Cardiac muscle cell (in vitro differentiated cells and primary cell): ENCODE data around the gene TREM1. TPM values are rescaled to one million over a fixed set of nuclear protein-coding genes. Genes with fewer than 3 reads are reported as not detected.

Experiments
- DNase-seq, 2 donors: peaks; one replicate each; pipeline versions ENCODE4 v3.0.0 to v3.0.0-alpha.2; 2010 to 2017; ENCODE audit warnings: low read depth in 1 of 2, low spot score in 1 of 2
- H3K27ac ChIP-seq: fragments of 200-600 bp; sonication (generic); 2 replicates; pipeline ENCODE4 v1.5.1; 2016
- H3K27me3 ChIP-seq: fragments of 200-600 bp; sonication (generic); 2 replicates; pipeline ENCODE4 v1.6.0; 2016; ENCODE audit warnings: control low read depth
- H3K36me3 ChIP-seq: fragments of 200-600 bp; sonication (generic); 2 replicates; pipeline ENCODE4 v1.5.1; 2016; ENCODE audit warnings: control low read depth
- H3K4me1 ChIP-seq: fragments of 200-600 bp; sonication (generic); 2 replicates; pipeline ENCODE4 v1.8.1; 2017; ENCODE audit warnings: low read depth, mild to moderate bottlenecking, mixed run types
- H3K4me3 ChIP-seq: fragments of 200-600 bp; sonication (generic); 2 replicates; pipeline ENCODE4 v1.5.1; 2016; ENCODE audit warnings: mild to moderate bottlenecking
- H3K9me3 ChIP-seq: fragments of 200-600 bp; sonication (generic); 2 replicates; pipeline ENCODE4 v1.5.1; 2017; ENCODE audit warnings: low read depth, mild to moderate bottlenecking, control low read depth
- polyA plus RNA-seq: library from polyadenylated mRNA; unstranded; fragments of >200 nt; fragmentation: Nextera tagmentation; extraction: Ambion mirVana; gene quantifications from 2 replicates; pipeline ENCODE4 v1.2.1, GENCODE V29; 2016
- total RNA-seq: library from RNA; depleted of rRNA; stranded (reverse); fragments of >200 nt; gene quantifications from 2 replicates; pipeline ENCODE4 v1.2.3, GENCODE V29; 2016
- TF ChIP-seq, protein P1 (sequence below): IDR thresholded peaks from 2 replicates; pipeline ENCODE4 v1.5.1; 2012; ENCODE audit warnings: low read depth, mild to moderate bottlenecking, low read length

Gene TREM1
- total and polyA plus RNA-seq, 2 experiments from 2014 or later: not detected

DNA sequence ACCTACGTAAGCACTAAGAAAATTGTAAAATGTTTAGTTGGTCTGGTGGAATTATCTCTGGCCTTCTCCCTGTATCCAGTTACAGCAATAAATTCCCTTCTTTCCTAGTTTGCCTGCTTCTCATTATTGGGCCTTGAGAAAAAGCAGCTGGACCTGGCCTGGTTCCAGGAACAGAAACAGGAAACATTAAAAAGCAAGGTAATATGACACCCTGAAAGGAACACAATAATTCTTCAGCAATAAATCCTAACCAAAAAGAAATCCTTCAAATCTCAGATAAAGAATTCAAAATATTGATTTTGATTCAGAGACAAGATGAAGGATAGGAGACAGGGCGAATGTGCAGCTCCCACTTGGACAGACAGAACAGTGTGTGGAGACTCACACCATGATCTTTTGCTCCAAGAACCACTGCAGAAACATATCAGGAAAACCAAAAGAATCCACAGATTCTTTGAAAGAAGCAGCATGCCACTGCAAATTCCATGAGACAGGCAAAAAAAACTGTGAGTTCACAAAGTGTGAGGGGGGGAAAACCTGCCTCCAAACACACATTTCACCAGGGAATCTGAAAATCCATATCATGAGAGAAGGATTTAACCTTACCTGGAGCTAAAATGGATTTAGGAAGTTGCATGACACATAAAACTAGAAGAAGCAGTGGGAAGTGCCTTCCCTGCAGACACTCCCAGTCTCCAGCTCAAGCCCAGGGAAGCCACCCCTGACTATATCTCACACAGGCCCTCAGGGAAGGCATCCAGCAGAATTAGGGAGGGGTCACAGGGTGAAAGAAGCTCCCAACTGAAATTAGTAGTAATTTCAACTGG is 28.9 kb downstream of the TREM1 start:
- Histone ChIP-seq H3K4me1 (no peaks in the 10 kb centered on the region), H3K27me3 (peaks cover 4% of the 10 kb centered on the region), H3K36me3 (no peaks in the 10 kb centered on the region), H3K4me3 (no peak overlapping the region), H3K9me3 (no peaks in the 10 kb centered on the region), H3K27ac (no peak overlapping the region)
- TF ChIP-seq, protein P1, sequence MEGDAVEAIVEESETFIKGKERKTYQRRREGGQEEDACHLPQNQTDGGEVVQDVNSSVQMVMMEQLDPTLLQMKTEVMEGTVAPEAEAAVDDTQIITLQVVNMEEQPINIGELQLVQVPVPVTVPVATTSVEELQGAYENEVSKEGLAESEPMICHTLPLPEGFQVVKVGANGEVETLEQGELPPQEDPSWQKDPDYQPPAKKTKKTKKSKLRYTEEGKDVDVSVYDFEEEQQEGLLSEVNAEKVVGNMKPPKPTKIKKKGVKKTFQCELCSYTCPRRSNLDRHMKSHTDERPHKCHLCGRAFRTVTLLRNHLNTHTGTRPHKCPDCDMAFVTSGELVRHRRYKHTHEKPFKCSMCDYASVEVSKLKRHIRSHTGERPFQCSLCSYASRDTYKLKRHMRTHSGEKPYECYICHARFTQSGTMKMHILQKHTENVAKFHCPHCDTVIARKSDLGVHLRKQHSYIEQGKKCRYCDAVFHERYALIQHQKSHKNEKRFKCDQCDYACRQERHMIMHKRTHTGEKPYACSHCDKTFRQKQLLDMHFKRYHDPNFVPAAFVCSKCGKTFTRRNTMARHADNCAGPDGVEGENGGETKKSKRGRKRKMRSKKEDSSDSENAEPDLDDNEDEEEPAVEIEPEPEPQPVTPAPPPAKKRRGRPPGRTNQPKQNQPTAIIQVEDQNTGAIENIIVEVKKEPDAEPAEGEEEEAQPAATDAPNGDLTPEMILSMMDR: no peak
- peak in 1 of 2 donors; percentile 90 for DNase-seq

DNA sequence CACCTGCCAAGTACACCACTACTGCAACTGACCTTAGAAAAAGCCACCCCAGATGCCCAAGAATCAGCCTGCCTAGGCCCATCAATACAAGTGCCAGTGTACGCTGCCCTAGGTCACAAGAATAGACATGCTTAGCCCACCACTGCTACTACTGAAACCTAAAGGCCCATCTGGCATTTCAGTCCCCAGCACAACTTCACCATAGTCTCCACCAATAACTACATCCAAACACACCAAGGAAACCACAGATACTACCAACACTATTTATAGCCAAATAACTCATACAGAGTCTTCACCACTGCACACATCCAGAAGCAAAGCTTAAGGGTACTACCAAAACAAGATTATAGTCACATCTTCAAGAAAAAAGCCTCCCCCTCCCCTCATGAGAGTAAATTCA is 30.1 kb downstream of the TREM1 start:
- Histone ChIP-seq H3K27me3 (peaks cover 6% of the 10 kb centered on the region), H3K36me3 (no peaks in the 10 kb centered on the region), H3K4me1 (no peaks in the 10 kb centered on the region), H3K4me3 (no peak overlapping the region), H3K9me3 (no peaks in the 10 kb centered on the region), H3K27ac (no peak overlapping the region)
- no peak for DNase-seq
- TF ChIP-seq, protein P1: no peak

DNA sequence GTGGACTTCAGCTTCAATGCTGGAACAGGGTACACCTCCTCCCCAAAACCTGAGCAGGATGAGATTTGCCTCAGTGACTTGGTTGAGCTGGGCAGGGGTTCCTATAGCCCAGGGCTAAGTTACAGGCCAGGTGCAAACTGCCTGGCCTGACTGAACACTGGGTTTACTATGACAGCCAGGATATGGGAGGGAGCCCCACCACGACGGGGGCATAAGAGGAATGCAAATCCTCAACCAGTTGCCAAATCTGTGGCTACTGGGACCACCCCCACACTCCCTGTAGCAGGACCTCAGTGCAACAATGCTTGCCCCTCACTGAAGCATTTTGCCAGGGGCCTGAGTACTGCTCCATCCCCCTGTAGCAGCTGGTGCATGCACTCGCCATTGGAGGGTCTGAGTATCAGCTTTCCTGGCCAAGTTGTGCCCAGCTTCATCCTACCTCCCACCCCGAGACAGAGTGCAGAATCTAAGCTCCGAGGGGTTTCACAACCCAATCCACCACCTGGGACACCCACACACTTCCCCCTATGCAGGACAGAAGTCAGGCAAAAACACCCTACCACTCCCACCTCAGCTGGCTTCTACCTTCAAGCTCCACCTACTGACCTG is 30.7 kb downstream of the TREM1 start:
- TF ChIP-seq, protein P1: no peak
- DNase-seq: no peak

DNA sequence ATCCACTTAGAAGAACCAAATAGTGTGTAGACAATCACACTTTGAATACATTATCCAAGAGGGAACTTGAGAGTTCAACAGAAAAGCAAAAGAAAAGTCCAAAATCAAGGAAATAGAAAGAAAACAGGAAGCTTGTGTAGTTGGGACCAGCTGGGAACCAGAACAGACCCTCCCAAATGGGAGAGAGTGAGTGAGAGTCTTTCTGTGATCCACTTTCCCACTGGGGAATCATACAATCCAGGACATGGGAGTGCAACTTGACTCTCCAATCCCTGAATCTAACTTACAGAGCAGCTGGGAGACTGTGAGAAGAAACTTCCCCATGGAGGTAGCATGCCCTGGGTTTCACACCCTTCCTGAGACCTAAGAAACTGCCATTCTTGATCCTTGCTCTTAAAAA is 31.4 kb downstream of the TREM1 start:
- DNase-seq: no peak
- Histone ChIP-seq H3K27ac (no peak overlapping the region), H3K4me1 (no peaks in the 10 kb centered on the region), H3K9me3 (no peaks in the 10 kb centered on the region), H3K27me3 (peaks cover 6% of the 10 kb centered on the region), H3K36me3 (no peaks in the 10 kb centered on the region), H3K4me3 (no peak overlapping the region)
- TF ChIP-seq, protein P1: no peak

More for the DNA sequence above, 30.7 kb downstream of the TREM1 start:
- peaks cover 6% of the 10 kb centered on the region for H3K27me3 ChIP-seq
- no peaks in the 10 kb centered on the region for H3K36me3 ChIP-seq
- no peak overlapping the region for H3K27ac ChIP-seq
- no peak overlapping the region for H3K4me3 ChIP-seq
- H3K9me3 ChIP-seq: no peaks in the 10 kb centered on the region
- no peaks in the 10 kb centered on the region for H3K4me1 ChIP-seq

DNA sequence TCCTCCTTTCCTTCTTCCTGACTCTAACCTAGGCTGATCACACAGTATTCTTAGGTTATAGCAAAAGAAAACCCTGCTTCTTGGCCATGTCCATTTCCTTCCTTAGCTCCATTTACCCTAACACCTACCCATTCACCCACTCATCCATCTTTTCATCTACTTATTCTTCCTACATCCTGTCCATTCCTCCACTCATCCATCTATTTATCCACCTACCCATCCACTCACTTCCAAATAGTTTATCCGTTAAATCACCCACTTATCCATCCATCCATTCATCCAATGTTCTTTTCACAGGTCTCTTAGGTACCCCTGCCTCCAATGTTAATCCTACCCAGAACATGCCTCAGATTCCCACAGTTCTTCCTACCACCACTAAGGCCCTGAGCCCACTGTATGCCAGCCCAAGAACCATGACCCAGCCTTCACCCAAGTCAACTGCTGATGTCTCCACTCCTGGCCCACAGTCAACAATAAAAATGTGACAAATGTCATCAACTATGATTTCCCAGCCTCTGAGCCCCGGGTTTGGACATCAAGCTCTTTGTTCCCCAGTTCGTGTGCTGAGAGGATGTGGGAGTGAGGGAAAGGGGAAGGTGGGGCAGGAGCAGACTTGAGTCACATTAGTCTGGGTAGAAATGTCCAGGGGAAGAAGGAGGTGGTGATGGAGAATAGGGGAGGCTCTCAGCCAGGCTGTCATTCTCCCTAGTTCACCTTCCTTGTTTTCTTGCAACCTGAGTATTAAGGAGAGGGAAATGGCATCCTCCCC is 33.9 kb downstream of the TREM1 start:
- no peak overlapping the region for H3K4me3 ChIP-seq
- H3K9me3 ChIP-seq: no peaks in the 10 kb centered on the region
- DNase-seq: no peak
- peaks cover 6% of the 10 kb centered on the region for H3K27me3 ChIP-seq
- no peaks in the 10 kb centered on the region for H3K4me1 ChIP-seq
- no peak overlapping the region for H3K27ac ChIP-seq
- H3K36me3 ChIP-seq: no peaks in the 10 kb centered on the region
- TF ChIP-seq, protein P1: no peak
